ENCODE measurements around the gene LRP1.

The LRP1 gene

GRCh38 chr12:57178213-57178612 is 49.9 kb downstream of the LRP1 start:
- DNase-seq, result no peak

- DNase-seq, result no peak
Measured at GRCh38 chr12:57179331-57180086, 51.2 kb downstream of the LRP1 start.

GRCh38 chr12:57180321-57180989 is 52.2 kb downstream of the LRP1 start:
- DNase-seq, result no peak

GRCh38 chr12:57181072-57181471 is 52.8 kb downstream of the LRP1 start:
- DNase-seq, result no peak

- no peak for DNase-seq
Measured at GRCh38 chr12:57181561-57182155, 53.4 kb downstream of the LRP1 start.

GRCh38 chr12:57182918-57183575 is 54.8 kb downstream of the LRP1 start:
- peak; percentile 51 for DNase-seq

GRCh38 chr12:57183939-57184725 is 55.8 kb downstream of the LRP1 start:
- DNase-seq, result no peak

- no peak for DNase-seq
Measured at GRCh38 chr12:57185403-57185802, 57.1 kb downstream of the LRP1 start.

- no peak for DNase-seq
Measured at GRCh38 chr12:57185906-57186508, 57.7 kb downstream of the LRP1 start.

- DNase-seq, result no peak
Measured at GRCh38 chr12:57187222-57188089, 59.2 kb downstream of the LRP1 start.

GRCh38 chr12:57188090-57188425 is 59.8 kb downstream of the LRP1 start:
- DNase-seq, result no peak

GRCh38 chr12:57190037-57190436 is 61.8 kb downstream of the LRP1 start:
- peak; percentile 65 for DNase-seq

GRCh38 chr12:57190821-57191220 is 62.5 kb downstream of the LRP1 start:
- DNase-seq, result no peak

GRCh38 chr12:57191410-57191809 is 63.1 kb downstream of the LRP1 start:
- no peak for DNase-seq

GRCh38 chr12:57192920-57193319 is 64.6 kb downstream of the LRP1 start:
- no peak for DNase-seq

GRCh38 chr12:57193706-57194245 is 65.5 kb downstream of the LRP1 start:
- DNase-seq, result no peak

- no peak for DNase-seq
Measured at GRCh38 chr12:57194253-57194652, 66.0 kb downstream of the LRP1 start.

GRCh38 chr12:57195186-57195585 is 66.9 kb downstream of the LRP1 start:
- no peak for DNase-seq

GRCh38 chr12:57195611-57196371 is 67.5 kb downstream of the LRP1 start:
- no peak for DNase-seq

GRCh38 chr12:57196439-57196838 is 68.2 kb downstream of the LRP1 start:
- DNase-seq, result no peak

Data from DMS79 treated with DMSO at 0.1 percent for 48 hours (cell line).